ENCODE results near the gene RAPGEF2. TPM values are rescaled to one million over a fixed set of nuclear protein-coding genes. Genes with fewer than 3 reads are reported as not detected.
"Not testable (repeated sequence)": the region's sequence is repeated elsewhere in the genome, so short reads cannot be mapped to it uniquely, and the experiment has no call there.

Gene RAPGEF2
- total and polyA plus RNA-seq, 3 donors from 2014 or later: 18.1 to 51.4 (median 38.9) TPM

DNA sequence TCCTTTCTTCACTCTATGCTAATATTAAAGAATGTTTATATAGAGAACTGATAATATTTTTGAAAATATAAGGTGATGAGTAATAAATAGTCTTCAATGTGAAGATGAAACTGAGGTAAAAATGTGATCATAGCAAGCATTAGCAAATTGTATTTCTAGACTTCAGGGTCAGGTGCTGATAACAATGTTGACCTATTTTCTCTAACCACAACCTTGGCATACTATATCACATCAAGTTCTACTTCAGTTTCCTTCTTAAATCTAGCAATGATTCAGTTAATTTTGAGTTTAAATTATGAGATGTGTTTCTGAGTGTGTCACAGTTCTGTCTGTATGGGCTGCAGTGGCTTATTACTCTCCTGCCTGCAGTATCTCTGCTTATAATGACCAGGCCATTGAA, 209.4 kb downstream of the RAPGEF2 start:
- Histone ChIP-seq H3K36me3 (ENCODE audit: low read depth, missing control alignments) (no peaks in the 10 kb centered on the region), H3K27me3 (no peaks in the 10 kb centered on the region), H3K4me1 (no peaks in the 10 kb centered on the region), H3K27ac (no peak overlapping the region), H3K4me3 (no peak overlapping the region), H3K9me3 (no peaks in the 10 kb centered on the region)
- intact Hi-C loops (cut with DNase I; ENCODE audit: low total_unique reads): no loop called here
- TF ChIP-seq POLR2A (IDR thresholded peaks at IDR 0.05): no peak
- TF ChIP-seq, protein P1, sequence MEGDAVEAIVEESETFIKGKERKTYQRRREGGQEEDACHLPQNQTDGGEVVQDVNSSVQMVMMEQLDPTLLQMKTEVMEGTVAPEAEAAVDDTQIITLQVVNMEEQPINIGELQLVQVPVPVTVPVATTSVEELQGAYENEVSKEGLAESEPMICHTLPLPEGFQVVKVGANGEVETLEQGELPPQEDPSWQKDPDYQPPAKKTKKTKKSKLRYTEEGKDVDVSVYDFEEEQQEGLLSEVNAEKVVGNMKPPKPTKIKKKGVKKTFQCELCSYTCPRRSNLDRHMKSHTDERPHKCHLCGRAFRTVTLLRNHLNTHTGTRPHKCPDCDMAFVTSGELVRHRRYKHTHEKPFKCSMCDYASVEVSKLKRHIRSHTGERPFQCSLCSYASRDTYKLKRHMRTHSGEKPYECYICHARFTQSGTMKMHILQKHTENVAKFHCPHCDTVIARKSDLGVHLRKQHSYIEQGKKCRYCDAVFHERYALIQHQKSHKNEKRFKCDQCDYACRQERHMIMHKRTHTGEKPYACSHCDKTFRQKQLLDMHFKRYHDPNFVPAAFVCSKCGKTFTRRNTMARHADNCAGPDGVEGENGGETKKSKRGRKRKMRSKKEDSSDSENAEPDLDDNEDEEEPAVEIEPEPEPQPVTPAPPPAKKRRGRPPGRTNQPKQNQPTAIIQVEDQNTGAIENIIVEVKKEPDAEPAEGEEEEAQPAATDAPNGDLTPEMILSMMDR (IDR thresholded peaks at IDR 0.05): no peak
- DNase-seq: no peak

DNA sequence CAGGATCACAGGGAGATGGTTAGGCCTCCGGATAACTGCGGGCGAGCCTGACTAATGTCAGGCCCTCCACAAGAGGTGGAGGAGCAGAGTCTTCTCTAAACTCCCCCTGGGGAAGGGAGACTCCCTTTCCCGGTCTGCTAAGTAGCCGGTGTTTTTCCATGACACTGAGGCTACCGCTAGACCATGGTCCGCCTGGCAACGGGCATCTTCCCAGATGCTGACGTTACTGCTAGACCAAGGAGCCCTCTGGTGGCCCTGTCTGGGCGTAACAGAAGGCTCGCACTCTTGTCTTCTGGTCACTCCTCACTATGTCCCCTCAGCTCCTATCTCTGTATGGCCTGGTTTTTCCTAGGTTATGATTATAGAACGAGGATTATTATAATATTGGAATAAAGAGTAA, 213.0 kb downstream of the RAPGEF2 start:
- H3K36me3 ChIP-seq (ENCODE audit: low read depth, missing control alignments); H3K4me3 ChIP-seq; H3K27ac ChIP-seq; H3K27me3 ChIP-seq; intact Hi-C loops (cut with DNase I; ENCODE audit: low total_unique reads); H3K4me1 ChIP-seq; H3K9me3 ChIP-seq: not testable (repeated sequence)
- 90 to 94% methylated on average over 12 of the region's 12 CpGs for WGBS, 2 donors
- peak; percentile 19 for DNase-seq

DNA sequence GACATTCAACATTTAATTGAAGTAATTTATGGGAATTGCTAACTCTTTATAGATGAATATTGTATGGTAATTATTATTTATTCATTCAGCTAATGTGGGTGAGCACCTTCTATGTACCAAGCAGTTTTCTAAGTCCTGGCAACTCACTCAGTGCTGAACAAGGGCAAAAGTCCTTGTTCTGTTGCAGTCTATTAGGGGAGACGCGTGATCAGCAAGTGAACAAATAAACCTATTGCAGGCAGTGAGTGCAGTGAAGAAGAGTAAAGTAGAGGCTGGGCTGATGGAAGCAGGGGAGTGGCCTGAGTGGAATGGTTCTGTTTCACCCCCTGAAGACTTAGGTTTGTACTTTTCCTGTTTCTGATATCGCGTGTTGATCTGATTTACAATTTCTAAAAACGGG, 214.3 kb downstream of the RAPGEF2 start:
- 90 to 93% methylated on average over 5 of the region's 5 CpGs for WGBS, 2 donors
- no peaks in the 10 kb centered on the region for H3K9me3 ChIP-seq
- DNase-seq: no peak
- intact Hi-C loops (cut with DNase I; ENCODE audit: low total_unique reads): no loop called here
- TF ChIP-seq, protein P1 (IDR thresholded peaks at IDR 0.05): no peak
- TF ChIP-seq POLR2A (IDR thresholded peaks at IDR 0.05): no peak
- H3K36me3 ChIP-seq (ENCODE audit: low read depth, missing control alignments): no peaks in the 10 kb centered on the region
- H3K4me1 ChIP-seq: no peaks in the 10 kb centered on the region
- H3K27me3 ChIP-seq: no peaks in the 10 kb centered on the region
- H3K27ac ChIP-seq: no peak overlapping the region
- no peak overlapping the region for H3K4me3 ChIP-seq

GRCh38 chr4:159319027-159319426, 216.1 kb downstream of the RAPGEF2 start:
- Histone ChIP-seq H3K9me3 (no peaks in the 10 kb centered on the region), H3K27me3 (no peaks in the 10 kb centered on the region), H3K4me3 (no peak overlapping the region), H3K4me1 (no peaks in the 10 kb centered on the region), H3K36me3 (ENCODE audit: low read depth, missing control alignments) (no peaks in the 10 kb centered on the region), H3K27ac (no peak overlapping the region)
- no peak for TF ChIP-seq POLR2A (IDR thresholded peaks at IDR 0.05)
- TF ChIP-seq, protein P1 (IDR thresholded peaks at IDR 0.05): no peak
- DNase-seq: no peak
- 94 to 95% methylated on average over 3 to 4 of the region's 4 CpGs for WGBS, 2 donors
- intact Hi-C loops (cut with DNase I; ENCODE audit: low total_unique reads): no loop called here

DNA sequence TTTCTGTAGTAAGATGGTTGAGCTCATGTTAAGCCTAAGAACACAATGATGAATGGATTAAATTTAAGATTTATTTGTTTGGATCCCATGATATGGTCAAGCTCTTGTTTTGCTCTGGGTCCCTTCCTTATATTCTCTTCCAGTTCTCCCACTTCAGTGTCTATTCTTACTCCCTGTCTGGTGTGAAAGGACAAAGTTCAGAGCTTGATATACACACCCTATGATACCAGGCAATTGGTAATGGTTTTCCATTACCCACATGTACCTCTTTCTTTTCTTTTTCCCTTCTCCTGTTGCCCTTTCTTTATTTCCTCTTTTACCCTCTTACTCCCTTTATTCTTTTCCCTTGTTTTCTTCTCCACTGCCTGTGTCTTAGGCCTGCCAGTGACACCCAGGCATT, 223.6 kb downstream of the RAPGEF2 start:
- TF ChIP-seq, protein P1 (IDR thresholded peaks at IDR 0.05): no peak
- no peak for TF ChIP-seq POLR2A (IDR thresholded peaks at IDR 0.05)
- no peaks in the 10 kb centered on the region for H3K9me3 ChIP-seq
- no peak for DNase-seq
- no peaks in the 10 kb centered on the region for H3K27me3 ChIP-seq
- no peaks in the 10 kb centered on the region for H3K36me3 ChIP-seq (ENCODE audit: low read depth, missing control alignments)
- no peak overlapping the region for H3K4me3 ChIP-seq
- intact Hi-C loops (cut with DNase I; ENCODE audit: low total_unique reads): no loop called here
- H3K4me1 ChIP-seq: no peaks in the 10 kb centered on the region
- no peak overlapping the region for H3K27ac ChIP-seq

Data from testis (tissue), 3 donors.